Liver (tissue), 9 donors: Measurements from ENCODE around the gene LMTK3. TPM values are rescaled to one million over a fixed set of nuclear protein-coding genes. Genes with fewer than 3 reads are reported as not detected.
"Not testable (repeated sequence)": the region's sequence is repeated elsewhere in the genome, so short reads cannot be mapped to it uniquely, and the experiment has no call there.

Experiments
- DNase-seq: peaks from one replicate; pipeline ENCODE4 v3.0.0-alpha.2; 2017; ENCODE audit warnings: low spot score
- H3K27ac ChIP-seq, 2 donors: one replicate each; pipeline ENCODE4 v1.7.0; 2013; ENCODE audit warnings: inconsistent platforms in 2 of 2, low read length in 2 of 2, control low read depth in 1 of 2, low read depth in 1 of 2, mild to moderate bottlenecking in 1 of 2
- H3K27me3 ChIP-seq, 4 donors: one replicate each; pipeline versions ENCODE4 v1.6.1 to v1.7.0; 2013; ENCODE audit warnings: low read length in 3 of 4, inconsistent platforms in 1 of 4, mild to moderate bottlenecking in 1 of 4, moderate library complexity in 1 of 4; ENCODE audit not compliant: control insufficient read depth in 4 of 4, insufficient read depth in 4 of 4
- H3K36me3 ChIP-seq, 4 donors: one replicate each; pipeline versions ENCODE4 v1.6.1 to v1.7.0; 2013; ENCODE audit warnings: low read length in 3 of 4, mild to moderate bottlenecking in 3 of 4, low read depth in 1 of 4, moderate library complexity in 1 of 4; ENCODE audit not compliant: control insufficient read depth in 4 of 4, insufficient read depth in 3 of 4
- H3K4me1 ChIP-seq, 4 donors: one replicate each; pipeline versions ENCODE4 v1.6.1 to v1.7.0; 2013; ENCODE audit warnings: low read length in 3 of 4, mild to moderate bottlenecking in 3 of 4, moderate library complexity in 1 of 4; ENCODE audit not compliant: control insufficient read depth in 4 of 4, insufficient read depth in 4 of 4
- H3K4me3 ChIP-seq, 3 donors: one replicate each; pipeline versions ENCODE4 v1.6.1 to v1.7.0; 2013; ENCODE audit warnings: low read length in 3 of 3, control low read depth in 1 of 3, low read depth in 1 of 3, mild to moderate bottlenecking in 1 of 3
- H3K9ac ChIP-seq, 2 donors: one replicate each; pipeline ENCODE4 v1.7.0; 2013; ENCODE audit warnings: low read length in 2 of 2, mild to moderate bottlenecking in 2 of 2, moderate library complexity in 2 of 2, control low read depth in 1 of 2, low read depth in 1 of 2
- H3K9me3 ChIP-seq, 4 donors: one replicate each; pipeline versions ENCODE4 v1.6.1 to v1.7.0; 2013; ENCODE audit warnings: low read length in 3 of 4; ENCODE audit not compliant: control insufficient read depth in 4 of 4
- EGR1 ChIP-seq, 2 donors: IDR thresholded peaks; 2 replicates each; pipeline ENCODE4 v1.6.1; 2016 to 2018; ENCODE audit warnings: antibody characterized with exemption in 2 of 2, low read depth in 2 of 2
- FOXA2 ChIP-seq: IDR thresholded peaks from 2 replicates; pipeline ENCODE4 v1.6.1; 2016; ENCODE audit warnings: antibody characterized with exemption
- GABPA ChIP-seq, 2 donors: IDR thresholded peaks in 1 of 2; conservative IDR thresholded peaks in 1 of 2; 2 replicates each; pipeline ENCODE4 v1.6.1; 2016; ENCODE audit warnings: antibody characterized with exemption in 2 of 2, mild to moderate bottlenecking in 1 of 2, moderate library complexity in 1 of 2
- HNF4A ChIP-seq, 2 donors: conservative IDR thresholded peaks; 2 replicates each; pipeline ENCODE4 v1.6.1; 2016; ENCODE audit warnings: antibody characterized with exemption in 2 of 2, mild to moderate bottlenecking in 2 of 2
- HNF4G ChIP-seq: IDR thresholded peaks from 2 replicates; pipeline ENCODE4 v1.6.1; 2016; ENCODE audit warnings: antibody characterized with exemption
- MAX ChIP-seq: IDR thresholded peaks from 2 replicates; pipeline ENCODE4 v1.6.1; 2016; ENCODE audit warnings: antibody characterized with exemption
- NR2F2 ChIP-seq: IDR thresholded peaks from 2 replicates; pipeline ENCODE4 v1.6.1; 2016; ENCODE audit warnings: antibody characterized with exemption
- RAD21 ChIP-seq, 2 donors: IDR thresholded peaks; 2 replicates each; pipeline ENCODE4 v1.6.1; 2016; ENCODE audit warnings: antibody characterized with exemption in 2 of 2, mild to moderate bottlenecking in 2 of 2
- RXRA ChIP-seq, 2 donors: IDR thresholded peaks; 2 replicates each; pipeline ENCODE4 v1.6.1; 2017 to 2018; ENCODE audit warnings: antibody characterized with exemption in 2 of 2, mild to moderate bottlenecking in 1 of 2
- SP1 ChIP-seq: IDR thresholded peaks from 2 replicates; pipeline ENCODE4 v1.6.1; 2018; ENCODE audit warnings: antibody characterized with exemption, mild to moderate bottlenecking
- YY1 ChIP-seq: IDR thresholded peaks from 2 replicates; pipeline ENCODE4 v1.6.1; 2016; ENCODE audit warnings: antibody characterized with exemption, mild to moderate bottlenecking
- WGBS: extraction: QIAGEN DNeasy Blood & Tissue Kit; methylation state at CpG from one replicate; pipeline ENCODE4 v1.1.7; 2013; 5-methylcytosine and 5-hydroxymethylcytosine counted together
- polyA plus RNA-seq, 2 donors: library from polyadenylated mRNA; stranded (reverse) in 1 of 2; unstranded in 1 of 2; fragments of 200-250 nt in 1 of 2; fragments of >200 nt in 1 of 2; fragmentation: Nextera tagmentation in 1 of 2; extraction: Ambion mirVana in 1 of 2; gene quantifications; one replicate each; pipeline versions ENCODE4 v1.2.1 to v1.2.3, GENCODE V29; 2013 to 2015
- total RNA-seq, 2 donors: library from RNA; depleted of rRNA; stranded (reverse); fragments of >200 nt; gene quantifications; one replicate each; pipeline ENCODE4 v1.2.3, GENCODE V29; 2014
- TF ChIP-seq, protein P1 (sequence below): IDR thresholded peaks from 2 replicates; pipeline ENCODE4 v1.6.1; 2016; ENCODE audit warnings: antibody characterized with exemption, mild to moderate bottlenecking
- TF ChIP-seq, protein P2 (sequence below): IDR thresholded peaks from 2 replicates; pipeline ENCODE4 v1.6.1; 2016; ENCODE audit warnings: antibody characterized with exemption
- TF ChIP-seq, protein P3 (sequence below): fragments of 150-350 bp; IDR thresholded peaks from 2 replicates; pipeline ENCODE4 v1.5.1; 2017; ENCODE audit warnings: improper control_type of control experiment, low read depth, low read length; ENCODE audit not compliant: missing input control
- TF ChIP-seq, protein P4 (sequence below): IDR thresholded peaks from 2 replicates; pipeline ENCODE4 v1.6.1; 2016; ENCODE audit warnings: antibody characterized with exemption
- donor health status: healthy.
- donor health status: healthy.
- donor health status: healthy.
- donor health status: healthy.
- donor health status: healthy.

Gene LMTK3
- total and polyA plus RNA-seq, 4 donors: 0.08 TPM; not detected in 2

GRCh38 chr19:48524221-48524620 lies 12.6 kb upstream of the LMTK3 start:
- Histone ChIP-seq H3K4me3 (no peak overlapping the region), H3K9me3 (peaks cover 6 to 13% (median 8%) of the 10 kb centered on the region in 4 donors), H3K36me3 (no peaks in the 10 kb centered on the region), H3K9ac (no peak overlapping the region), H3K4me1 (no peaks in the 10 kb centered on the region), H3K27me3 (no peaks in the 10 kb centered on the region), H3K27ac (no peak overlapping the region)
- 80% methylated on average over 2 of the region's 2 CpGs for WGBS
- DNase-seq: no peak
- TF ChIP-seq, protein P1, sequence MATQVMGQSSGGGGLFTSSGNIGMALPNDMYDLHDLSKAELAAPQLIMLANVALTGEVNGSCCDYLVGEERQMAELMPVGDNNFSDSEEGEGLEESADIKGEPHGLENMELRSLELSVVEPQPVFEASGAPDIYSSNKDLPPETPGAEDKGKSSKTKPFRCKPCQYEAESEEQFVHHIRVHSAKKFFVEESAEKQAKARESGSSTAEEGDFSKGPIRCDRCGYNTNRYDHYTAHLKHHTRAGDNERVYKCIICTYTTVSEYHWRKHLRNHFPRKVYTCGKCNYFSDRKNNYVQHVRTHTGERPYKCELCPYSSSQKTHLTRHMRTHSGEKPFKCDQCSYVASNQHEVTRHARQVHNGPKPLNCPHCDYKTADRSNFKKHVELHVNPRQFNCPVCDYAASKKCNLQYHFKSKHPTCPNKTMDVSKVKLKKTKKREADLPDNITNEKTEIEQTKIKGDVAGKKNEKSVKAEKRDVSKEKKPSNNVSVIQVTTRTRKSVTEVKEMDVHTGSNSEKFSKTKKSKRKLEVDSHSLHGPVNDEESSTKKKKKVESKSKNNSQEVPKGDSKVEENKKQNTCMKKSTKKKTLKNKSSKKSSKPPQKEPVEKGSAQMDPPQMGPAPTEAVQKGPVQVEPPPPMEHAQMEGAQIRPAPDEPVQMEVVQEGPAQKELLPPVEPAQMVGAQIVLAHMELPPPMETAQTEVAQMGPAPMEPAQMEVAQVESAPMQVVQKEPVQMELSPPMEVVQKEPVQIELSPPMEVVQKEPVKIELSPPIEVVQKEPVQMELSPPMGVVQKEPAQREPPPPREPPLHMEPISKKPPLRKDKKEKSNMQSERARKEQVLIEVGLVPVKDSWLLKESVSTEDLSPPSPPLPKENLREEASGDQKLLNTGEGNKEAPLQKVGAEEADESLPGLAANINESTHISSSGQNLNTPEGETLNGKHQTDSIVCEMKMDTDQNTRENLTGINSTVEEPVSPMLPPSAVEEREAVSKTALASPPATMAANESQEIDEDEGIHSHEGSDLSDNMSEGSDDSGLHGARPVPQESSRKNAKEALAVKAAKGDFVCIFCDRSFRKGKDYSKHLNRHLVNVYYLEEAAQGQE: no peak
- TF ChIP-seq FOXA2 (no peak), EGR1 (IDR thresholded peaks at IDR 0.05; ENCODE audit: low read depth in 2 of 2) (no peak), HNF4G (no peak), NR2F2 (no peak), RAD21 (IDR thresholded peaks at IDR 0.05) (no peak), MAX (no peak), GABPA (IDR thresholded peaks at IDR 0.05 in 1 of 2, conservative IDR thresholded peaks at IDR 0.05 in 1 of 2) (no peak), HNF4A (conservative IDR thresholded peaks at IDR 0.05) (no peak), YY1 (no peak)

DNA sequence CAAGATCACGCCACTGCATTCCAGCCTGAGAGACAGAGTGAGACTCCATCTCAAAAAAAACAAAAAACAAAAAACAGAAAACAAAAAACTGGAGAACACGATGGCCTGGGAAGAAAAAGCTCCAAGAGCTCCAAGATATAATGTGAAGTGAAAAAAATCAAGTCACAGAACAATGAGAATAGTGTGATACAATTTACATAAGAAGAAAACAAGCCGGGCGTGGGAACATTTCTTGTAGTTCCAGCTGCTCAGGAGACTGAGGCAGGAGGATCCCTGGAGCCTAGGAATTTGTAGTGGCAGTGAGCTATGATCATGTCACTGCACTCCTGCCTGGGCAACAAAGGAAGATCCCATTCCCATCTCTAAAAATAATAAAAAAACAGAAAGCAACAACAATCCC lies 8.5 kb upstream of the LMTK3 start:
- Histone ChIP-seq H3K27me3 (no peaks in the 10 kb centered on the region), H3K4me1 (no peaks in the 10 kb centered on the region), H3K9me3 (peaks cover 0 to 10% (median 5%) of the 10 kb centered on the region in 4 donors), H3K27ac (no peak overlapping the region), H3K9ac (no peak overlapping the region), H3K4me3 (no peak overlapping the region), H3K36me3 (no peaks in the 10 kb centered on the region)
- no peak for TF ChIP-seq EGR1 (IDR thresholded peaks at IDR 0.05; ENCODE audit: low read depth in 2 of 2)
- TF ChIP-seq GABPA (IDR thresholded peaks at IDR 0.05 in 1 of 2, conservative IDR thresholded peaks at IDR 0.05 in 1 of 2): no peak
- no peak for TF ChIP-seq RAD21 (IDR thresholded peaks at IDR 0.05)
- TF ChIP-seq HNF4G: no peak
- TF ChIP-seq, protein P2, sequence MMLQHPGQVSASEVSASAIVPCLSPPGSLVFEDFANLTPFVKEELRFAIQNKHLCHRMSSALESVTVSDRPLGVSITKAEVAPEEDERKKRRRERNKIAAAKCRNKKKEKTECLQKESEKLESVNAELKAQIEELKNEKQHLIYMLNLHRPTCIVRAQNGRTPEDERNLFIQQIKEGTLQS: no peak
- TF ChIP-seq SP1: no peak
- no peak for TF ChIP-seq RXRA (IDR thresholded peaks at IDR 0.05)
- TF ChIP-seq YY1: no peak
- TF ChIP-seq, protein P3, sequence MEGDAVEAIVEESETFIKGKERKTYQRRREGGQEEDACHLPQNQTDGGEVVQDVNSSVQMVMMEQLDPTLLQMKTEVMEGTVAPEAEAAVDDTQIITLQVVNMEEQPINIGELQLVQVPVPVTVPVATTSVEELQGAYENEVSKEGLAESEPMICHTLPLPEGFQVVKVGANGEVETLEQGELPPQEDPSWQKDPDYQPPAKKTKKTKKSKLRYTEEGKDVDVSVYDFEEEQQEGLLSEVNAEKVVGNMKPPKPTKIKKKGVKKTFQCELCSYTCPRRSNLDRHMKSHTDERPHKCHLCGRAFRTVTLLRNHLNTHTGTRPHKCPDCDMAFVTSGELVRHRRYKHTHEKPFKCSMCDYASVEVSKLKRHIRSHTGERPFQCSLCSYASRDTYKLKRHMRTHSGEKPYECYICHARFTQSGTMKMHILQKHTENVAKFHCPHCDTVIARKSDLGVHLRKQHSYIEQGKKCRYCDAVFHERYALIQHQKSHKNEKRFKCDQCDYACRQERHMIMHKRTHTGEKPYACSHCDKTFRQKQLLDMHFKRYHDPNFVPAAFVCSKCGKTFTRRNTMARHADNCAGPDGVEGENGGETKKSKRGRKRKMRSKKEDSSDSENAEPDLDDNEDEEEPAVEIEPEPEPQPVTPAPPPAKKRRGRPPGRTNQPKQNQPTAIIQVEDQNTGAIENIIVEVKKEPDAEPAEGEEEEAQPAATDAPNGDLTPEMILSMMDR: no peak
- TF ChIP-seq, protein P4, sequence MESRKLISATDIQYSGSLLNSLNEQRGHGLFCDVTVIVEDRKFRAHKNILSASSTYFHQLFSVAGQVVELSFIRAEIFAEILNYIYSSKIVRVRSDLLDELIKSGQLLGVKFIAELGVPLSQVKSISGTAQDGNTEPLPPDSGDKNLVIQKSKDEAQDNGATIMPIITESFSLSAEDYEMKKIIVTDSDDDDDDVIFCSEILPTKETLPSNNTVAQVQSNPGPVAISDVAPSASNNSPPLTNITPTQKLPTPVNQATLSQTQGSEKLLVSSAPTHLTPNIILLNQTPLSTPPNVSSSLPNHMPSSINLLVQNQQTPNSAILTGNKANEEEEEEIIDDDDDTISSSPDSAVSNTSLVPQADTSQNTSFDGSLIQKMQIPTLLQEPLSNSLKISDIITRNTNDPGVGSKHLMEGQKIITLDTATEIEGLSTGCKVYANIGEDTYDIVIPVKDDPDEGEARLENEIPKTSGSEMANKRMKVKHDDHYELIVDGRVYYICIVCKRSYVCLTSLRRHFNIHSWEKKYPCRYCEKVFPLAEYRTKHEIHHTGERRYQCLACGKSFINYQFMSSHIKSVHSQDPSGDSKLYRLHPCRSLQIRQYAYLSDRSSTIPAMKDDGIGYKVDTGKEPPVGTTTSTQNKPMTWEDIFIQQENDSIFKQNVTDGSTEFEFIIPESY: no peak
- no peak for DNase-seq
- WGBS: 82% methylated on average over 4 of the region's 4 CpGs

DNA sequence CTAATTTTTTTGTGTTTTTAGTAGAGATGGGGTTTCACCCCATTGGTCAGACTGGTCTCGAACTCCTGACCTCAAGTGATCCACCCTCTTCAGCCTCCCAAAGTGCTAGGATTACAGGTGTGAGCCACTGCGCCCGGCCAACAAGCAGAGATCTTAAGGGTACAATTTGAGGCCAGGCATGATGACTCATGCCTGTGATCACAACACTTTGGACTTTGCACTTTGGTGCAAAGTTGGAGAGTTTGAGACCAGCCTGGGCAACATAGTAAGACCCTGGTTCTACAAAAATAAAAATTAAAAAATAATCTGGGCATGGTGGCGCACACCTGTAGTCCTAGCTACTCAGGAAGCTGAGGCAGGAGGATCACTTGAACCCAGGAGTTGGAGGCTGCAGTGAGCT lies 7.8 kb upstream of the LMTK3 start:
- not testable (repeated sequence) for H3K4me1 ChIP-seq, DNase-seq, H3K9ac ChIP-seq, H3K27me3 ChIP-seq, H3K27ac ChIP-seq, H3K9me3 ChIP-seq, H3K36me3 ChIP-seq, H3K4me3 ChIP-seq
- WGBS: 79% methylated on average over 4 of the region's 4 CpGs
